HG03378 (cell line): ENCODE measurements around the gene KCNQ1.

Source experiments
- ATAC-seq: cut with Tn5 transposase; IDR thresholded peaks from one replicate; pipeline ENCODE4 v1.9.1; 2021; ENCODE audit warnings: mild to moderate bottlenecking, moderate library complexity; ENCODE audit not compliant: unreplicated experiment

The KCNQ1 gene

DNA sequence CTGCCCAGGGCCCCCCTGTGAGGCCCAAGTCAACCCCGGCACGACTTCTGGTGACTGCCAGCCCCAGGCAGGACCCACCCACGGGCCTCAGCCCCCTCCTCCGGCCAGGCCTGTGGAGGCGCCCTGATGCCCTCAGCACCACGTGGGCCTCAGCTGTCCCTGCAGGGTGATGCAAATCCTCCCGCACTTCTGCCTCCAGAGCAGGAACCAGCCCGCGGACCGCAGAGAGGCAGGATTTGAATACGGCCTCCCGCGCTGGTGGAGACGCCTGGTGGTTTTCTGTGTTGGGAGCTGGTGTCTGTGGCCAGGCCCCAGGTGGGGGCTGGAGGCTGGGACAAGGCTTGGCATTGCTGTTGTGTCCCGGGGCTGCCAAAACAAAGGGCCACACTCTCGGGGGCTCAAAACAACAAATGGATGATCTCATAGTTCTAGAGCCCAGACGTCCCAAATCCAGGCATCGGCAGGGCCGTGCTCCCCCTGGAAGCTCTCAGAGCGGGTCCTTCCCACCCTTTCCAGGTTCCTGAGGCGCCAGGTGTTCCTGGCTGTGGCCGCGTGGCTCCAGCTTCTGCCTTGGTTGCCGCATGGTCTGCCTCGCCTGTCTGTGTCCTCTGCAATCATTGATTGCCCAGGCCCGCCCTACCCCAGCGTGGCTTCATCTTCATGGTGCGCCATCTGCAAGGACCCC lies 19.9 kb upstream of the KCNQ1 start:
- no peak for ATAC-seq

DNA sequence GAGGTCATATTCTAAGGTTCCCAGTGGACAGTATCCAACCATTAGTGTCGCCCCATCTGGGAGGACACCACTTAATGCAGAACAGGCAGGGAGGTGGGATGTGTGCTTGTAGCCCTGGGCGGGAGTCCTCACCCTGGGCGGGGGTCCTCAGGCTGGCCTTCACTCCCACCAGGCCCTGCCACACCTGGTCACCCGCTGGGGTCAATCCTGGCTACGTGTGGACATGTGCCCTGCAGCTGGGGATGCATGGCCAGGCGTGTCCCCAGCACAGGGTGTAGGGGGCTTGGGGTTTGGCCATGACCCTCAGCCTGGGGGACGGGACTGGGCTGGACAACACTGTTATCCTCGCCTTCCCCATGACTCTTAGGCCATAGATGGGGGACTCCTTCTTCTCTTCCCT lies 19.3 kb upstream of the KCNQ1 start:
- no peak for ATAC-seq

DNA sequence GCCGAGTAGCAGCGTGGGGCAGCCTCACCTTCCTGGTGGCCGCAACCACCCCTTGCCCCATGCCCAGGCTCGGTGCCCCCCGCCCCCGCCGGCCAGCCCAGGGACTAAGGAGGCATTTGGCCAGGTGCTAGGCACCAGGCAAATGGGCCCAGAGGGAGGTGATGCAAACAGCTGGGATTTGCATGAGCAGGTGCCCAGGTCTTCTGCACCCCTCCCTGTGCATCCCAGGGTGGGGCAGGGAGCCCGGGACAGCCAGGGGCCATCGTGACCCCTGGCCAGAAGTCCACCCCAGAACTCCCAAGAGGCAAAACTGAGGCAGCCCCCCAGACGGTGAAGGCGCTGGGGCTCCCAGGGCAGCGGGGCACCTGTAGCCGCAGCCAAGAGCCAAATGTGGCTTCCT lies 18.6 kb upstream of the KCNQ1 start:
- no peak for ATAC-seq

DNA sequence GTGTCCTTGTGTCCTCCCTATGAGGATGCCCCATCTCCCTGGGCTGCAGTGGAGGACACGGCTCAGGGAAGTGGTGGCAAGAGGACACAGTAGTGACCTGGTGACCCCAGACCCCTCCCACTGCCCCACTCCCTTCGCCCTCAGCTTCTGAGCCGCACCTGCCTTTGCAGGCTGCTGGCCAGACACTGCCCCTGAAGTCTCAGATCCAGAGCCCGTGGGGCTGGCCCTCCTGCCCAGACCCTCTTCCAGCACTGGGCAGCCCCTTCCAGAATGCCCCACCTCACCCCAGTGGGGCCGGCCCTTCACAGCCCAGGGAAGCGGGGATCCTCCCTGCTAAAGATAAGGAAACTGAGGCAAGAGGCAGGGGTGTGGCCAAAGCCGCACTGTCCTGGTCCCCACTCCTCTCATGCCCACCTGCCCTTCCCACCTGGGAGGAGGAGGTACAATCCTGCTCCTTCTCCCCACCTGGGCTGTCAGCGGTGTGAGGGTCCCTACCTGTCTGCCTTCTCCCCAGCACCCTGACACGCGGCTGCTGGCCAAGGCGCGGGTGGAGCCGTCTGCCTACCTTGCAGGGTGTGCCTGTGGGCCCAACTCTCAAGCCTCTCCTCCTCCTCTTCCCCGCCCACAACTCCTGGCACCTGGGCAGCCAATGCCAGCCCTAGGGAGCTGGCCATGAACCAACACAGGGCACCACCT lies 17.8 kb upstream of the KCNQ1 start:
- ATAC-seq, result no peak

DNA sequence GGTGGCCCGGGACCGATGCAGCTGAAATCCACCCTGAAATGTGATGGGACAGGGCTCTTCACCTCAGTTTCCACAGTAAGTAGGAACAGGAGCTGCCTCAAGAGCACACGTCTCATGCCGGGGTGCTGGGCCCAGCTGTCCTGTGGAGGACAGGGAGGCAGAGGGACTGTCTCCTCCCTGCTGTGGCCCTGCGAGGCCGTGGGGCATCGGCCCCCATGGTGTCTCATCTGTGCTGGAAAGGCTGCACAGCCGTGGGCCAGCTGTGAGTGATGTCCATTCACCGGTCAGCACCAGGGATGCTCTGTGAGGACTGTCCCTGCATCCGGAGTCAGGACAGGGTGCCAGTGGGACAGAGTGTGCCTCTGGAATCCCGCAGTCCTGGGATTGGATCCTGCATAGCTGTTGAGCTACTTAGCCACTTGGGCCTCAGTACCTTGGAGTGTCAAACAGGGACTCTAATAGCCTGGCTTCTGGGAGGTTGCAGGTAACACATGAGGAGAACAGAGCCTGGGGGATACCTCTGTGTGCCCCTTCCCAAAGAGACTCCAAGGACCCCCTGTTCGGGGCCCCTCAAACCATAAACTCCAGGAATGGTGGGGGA lies 17.0 kb upstream of the KCNQ1 start:
- no peak for ATAC-seq

DNA sequence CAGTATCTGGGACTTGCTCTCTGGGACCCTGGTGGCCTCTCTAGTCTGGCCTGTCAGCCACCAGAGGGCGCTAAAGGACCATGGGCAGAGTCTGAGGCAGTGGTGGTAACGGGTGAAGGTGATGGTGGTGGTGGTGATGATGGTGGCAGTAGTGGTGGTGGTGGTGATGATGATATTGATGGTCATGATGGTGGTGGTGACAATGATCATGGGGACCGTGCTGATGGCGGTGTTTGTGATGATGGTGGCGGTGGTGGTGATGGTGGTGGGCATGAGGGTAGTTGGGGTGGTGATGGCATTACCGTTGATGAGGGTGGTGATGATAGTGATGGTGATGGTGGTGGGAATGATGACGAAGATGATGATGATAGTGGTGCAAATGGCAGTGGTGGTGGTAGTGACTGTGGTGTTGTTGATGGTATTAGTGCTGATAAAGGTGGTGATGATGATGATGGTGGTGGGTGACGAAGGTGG lies 16.4 kb upstream of the KCNQ1 start:
- no peak for ATAC-seq

DNA sequence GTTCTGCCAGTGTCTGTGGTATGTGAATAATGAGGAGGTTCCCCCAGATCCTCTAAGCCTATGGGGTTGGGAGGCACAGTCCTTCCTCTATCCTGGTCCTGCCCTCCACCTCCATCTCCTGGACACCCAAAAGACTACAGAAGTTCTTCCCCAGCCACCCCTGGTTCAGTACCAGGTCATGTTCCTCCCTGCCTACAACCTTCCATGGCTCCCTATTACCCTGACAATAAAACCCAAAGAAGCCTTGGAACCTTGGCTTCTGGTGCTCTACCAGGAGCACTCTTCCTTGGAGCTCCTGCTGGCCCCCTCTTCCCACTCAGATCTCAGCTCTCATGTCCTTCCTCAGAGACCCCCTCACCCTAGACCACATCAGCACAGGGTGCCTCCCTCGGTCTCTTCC lies 13.4 kb upstream of the KCNQ1 start:
- no peak for ATAC-seq

DNA sequence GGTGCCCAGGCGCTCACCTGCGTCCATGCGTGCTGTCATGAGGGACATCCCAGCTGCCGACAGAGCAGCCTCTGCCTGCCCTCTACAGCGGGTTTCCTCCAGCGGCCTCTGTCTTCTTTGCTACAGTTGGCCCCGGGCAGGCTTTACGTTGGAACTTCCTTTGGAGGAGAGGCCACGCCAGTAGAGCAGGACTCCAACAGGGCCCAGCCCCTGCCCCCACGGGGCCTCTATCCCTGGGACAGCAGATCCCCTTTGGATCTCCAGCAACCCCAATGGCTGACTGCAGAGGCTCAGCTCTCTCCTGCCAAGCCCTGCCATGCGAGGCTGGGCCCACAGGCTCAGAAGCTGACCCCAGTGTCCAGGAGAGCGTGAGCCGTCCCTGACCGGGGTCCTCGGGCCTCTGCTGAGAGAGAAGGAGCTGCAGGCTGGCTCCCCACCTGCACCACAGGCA lies 12.6 kb upstream of the KCNQ1 start:
- ATAC-seq, result no peak

DNA sequence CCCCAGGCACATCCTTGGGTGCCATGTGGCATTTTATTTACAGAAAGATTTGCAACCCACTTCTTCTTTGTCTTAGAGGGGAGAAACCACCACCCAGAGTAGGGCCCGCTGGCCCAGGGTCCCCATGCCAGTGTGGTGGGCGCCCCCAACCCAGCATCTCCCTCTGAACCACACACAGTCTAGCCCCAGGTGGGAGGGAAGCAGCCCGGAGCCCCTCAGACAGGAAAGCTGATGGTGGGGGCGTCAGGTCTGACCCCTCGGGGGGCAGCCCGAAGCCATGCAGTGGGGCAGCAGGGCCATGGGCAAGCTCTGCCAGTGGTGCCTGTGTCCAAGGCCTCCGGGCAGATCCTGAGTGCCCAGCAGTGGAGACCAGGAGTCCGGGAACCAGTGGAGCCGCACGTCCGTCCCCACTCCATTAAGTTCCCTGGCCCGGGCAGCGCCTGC lies 12.2 kb upstream of the KCNQ1 start:
- ATAC-seq, result no peak

DNA sequence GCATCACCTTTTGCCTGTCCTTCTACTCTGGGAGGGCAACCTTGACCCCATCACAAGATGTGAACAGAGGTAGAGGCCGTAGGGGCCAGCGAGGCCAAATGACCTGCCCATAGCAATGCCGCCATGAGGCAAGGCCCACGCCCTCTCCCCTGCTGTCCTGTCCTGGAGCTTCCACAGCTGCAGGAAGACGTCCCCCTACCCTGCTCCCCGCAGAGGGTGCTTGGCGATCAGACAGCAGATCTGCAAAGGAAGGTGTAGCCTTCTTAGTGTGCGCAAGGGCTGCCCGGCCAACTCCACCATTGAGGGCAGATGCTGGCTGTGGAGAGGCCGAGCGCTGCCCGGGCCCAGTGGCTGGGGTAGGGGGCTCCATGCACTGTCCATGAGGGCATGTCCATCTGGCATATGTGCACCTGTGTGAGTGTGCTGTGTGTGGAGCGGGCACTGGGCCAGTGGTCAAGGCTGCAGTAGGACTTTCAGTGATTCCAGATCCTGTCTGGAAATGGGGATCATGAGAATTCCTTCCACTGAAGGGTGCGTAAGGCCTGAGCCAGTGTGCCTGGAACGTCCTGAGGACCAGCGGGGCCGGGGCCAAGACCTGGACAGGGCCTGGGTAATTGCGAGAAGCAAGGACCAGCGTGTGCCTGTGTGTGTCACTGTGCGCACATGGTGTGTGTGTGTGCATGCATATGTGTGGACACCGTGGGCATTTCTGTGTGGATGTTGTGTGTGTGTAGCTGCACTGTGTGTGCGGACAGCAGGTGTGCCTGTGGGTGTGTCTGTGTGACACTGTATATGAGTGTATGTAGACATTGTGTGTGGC lies 11.5 kb upstream of the KCNQ1 start:
- ATAC-seq, result no peak

DNA sequence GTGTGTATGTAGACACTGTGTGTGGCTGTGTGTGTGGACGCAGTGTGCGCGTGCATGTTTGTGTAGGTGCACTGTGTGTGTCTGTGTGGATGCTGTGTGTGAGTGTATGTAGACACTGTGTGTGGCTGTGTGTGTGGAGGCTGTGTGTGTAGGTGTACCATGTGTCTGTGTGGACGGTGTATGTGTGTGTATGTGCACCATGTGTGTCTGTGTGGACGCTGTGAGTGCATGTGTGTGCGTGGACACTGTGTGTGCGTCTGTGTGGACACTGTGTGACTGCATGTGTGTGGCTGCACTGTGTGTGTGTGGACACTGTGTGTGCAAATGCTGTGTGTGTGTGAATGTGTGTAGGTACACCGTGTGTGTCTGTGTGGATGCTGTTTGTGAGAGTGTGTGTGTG lies 10.8 kb upstream of the KCNQ1 start:
- no peak for ATAC-seq

DNA sequence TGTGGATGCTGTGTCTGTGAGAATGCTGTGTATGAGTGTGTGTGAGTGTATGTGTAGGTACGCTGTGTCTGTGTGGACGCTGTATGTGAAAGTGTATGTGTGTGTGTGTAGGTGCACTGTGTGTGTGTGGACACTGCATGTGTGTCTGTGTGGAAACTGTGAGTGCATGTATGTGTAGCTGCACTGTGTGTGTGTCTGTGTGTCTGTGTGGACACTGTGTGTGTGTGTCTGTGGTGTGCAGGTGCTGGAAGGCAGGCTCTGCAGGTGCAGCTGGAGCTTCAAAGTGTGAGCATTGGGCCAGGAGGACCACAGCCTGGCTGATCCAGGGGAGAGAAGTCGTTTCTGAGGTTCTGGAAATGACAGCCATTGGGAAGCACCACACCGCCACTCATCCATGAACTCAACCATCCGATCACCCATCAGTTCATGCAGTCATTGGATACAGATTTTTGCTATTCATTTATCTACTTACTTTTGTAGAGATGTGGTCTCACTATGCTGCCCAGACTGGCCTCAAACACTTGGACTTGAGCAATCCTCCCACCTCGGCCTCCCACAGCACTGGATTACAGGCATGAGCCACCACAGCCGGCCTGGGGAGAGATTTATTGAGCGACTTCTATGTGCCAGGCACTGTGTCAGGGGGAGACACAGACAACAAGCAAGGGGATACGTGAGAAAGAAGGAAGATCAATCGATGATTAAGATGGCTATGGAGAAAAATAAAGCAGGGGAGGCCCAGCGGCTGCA lies 10.1 kb upstream of the KCNQ1 start:
- no peak for ATAC-seq

DNA sequence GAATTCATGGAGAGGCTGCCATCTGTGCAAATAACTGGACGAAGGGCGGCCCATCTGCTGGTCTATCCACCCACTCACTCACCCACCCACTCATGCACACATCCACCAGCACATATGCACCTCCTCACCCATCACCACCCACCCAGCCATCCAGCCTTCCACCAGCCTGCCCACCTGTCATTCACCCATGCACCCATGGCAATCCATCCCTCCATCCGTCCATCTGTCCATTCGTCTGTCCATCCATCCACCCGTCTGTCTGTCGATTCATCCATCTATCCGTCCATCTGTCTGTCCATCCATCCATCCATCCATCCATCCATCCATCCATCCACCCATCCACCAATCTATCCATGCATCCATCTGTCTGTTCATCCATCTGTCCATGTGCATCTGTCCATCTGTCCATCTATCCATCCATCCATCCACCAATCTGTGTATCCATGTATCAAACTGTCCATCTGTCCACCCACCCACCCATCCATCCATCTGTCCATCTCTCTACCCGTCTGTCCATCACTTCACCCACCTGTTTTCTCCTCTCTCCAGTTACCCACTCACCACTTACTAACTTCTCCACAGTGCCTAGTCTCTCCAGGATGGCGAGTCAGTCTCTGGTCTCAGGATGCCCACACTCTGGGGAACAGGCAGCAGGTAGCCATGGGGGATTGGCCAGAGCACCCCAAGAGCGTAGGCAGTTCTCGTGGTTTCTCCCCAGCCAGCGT lies 9.4 kb upstream of the KCNQ1 start:
- ATAC-seq, result no peak

DNA sequence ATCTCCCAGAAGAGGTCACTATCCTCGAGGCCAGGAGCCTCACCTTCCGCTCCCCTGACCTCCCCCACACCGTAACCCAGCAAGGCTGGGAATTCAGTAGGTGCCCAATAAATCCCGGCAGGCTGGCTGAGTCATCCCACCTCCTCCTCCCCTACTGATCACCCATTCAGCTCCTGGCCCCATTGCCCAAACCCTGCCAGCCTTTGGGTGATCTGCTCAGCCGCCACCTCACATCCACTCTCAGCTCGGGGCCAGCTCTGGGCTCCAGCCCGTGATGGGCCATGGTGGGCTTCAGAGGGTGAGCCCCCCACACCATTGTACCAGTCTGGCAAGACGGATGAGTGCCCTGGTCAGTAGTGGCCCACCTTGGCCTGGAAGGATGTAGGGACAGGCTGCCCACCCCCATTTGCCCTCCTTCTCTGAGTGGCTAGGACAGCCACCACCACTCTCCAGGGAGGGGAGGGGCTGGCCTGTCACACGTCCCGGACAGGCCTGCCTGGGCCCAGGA lies 8.7 kb upstream of the KCNQ1 start:
- ATAC-seq, result no peak

DNA sequence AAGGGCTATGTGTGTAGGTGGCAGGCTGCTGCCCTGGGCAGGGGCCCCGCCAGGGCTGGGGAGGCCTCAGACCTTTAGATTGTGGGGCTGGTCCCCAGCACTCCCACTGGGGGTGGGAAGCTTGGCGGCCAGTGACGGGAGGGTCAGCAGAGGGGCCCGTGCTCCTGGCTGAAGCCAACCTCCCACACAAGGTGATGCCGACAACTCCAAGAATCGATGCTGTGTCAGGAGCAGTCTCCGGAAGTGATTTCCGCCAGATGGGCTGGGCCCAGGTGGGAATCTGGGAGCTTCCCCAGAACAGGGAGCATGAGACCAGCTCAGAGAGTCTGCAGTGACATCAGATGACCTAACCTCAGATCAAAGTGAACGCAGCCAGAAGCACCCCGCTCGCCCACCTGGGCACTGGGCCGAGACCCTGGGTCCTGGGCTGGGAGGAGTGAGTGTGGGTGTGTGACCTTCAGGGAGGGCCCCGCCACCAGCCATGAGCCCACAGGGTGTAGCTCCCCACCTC lies 8.2 kb upstream of the KCNQ1 start:
- no peak for ATAC-seq

DNA sequence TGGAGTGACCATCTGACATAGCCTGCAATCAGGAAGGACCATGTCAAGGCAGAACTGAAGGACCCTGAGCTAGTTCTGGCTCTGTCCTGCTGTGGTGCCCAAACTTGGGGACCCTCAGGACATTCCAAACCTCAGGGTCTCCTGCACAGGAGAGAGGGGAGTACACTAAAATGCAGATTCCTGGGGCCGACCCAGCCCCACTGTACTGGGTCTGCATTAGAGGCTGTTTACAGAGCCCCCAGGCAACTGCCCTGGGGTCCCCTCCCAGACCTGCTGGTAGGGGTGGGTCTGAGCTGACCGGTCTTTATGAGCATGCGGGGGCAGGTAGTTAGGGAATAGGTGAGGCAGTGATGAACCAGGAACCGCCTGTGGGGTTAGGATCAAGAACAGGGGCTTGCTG lies 7.3 kb upstream of the KCNQ1 start:
- no peak for ATAC-seq

DNA sequence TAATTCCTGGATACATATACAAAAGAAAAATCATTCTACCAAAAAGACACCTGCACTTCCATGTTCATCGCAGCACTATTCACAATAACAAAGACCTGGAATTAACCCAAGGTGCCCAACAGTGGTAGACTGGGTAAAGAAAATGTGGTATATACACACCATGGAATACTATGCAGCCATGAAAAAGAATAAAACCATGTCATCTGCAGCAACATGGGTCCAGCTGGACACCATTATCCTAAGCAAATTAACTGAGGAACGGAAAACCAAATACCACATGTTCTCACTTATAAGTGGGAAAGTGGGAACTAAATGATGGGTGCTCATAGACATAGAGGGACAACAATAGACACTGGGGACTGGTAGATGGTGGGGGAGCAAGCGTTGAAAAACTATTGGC lies 5.0 kb upstream of the KCNQ1 start:
- no peak for ATAC-seq

DNA sequence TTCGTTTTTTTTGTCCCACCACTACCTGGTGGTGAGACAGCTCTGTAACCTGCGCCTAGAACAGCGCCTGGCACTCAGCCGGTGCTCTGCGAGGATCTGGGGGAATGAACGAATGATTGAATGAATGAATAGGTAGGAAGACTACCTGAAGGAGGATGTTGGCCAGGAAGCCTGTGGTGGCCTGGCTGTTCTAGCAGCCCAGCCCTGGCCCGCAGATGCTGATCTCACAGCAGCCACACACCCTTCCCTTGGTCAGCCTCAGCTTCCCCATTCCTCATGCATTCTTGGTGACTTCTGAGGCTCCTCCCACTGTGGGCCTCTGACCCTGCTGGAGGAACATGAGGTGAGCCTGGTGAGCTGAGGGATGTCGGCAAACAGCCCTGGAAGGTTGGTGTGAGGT lies 4.2 kb upstream of the KCNQ1 start:
- ATAC-seq, result no peak

DNA sequence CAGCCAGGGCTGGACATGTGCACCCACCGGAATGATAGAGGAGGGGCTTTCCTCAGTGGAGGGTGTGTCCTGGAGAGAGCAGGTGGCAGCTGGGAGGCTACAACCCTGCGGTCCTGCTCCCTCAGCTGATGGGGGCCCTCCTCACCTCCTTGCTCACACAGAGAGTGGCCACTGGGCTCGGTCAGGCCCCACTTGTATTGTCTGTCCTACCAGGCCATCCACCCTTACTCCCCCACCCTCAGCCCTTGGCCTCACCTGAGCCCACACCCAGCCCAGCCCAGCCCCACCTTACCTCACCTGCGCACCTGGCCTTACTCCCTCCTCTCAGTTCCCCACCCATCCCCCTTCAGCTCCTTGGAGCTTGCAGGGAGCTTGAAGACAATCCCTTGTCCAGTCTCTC lies 3.6 kb upstream of the KCNQ1 start:
- no peak for ATAC-seq

DNA sequence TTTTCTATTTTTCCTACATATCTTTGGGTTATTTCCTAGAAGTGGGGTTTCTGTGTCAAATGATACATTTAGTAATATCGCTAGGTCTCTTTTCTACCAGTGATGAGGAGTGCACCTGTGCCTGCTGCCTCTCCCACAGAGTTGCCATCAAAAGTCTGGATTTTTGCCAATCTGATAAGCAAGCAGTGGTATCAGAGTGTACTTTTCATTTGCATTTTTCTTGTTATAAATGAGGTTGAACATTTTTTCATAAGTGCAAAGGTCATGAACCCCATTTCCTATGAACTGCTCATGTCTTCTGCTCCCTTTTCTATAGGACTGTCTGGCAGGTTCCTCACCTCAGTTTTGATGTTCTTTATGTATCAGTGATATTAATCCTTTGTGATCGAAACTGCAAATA lies 2.2 kb upstream of the KCNQ1 start:
- no peak for ATAC-seq
